ENCODE data around the gene C5orf15. TPM values are rescaled to one million over a fixed set of nuclear protein-coding genes. Genes with fewer than 3 reads are reported as not detected.

C5orf15 gene
- total RNA-seq, 1 donor from 2014 or later, result 63.7 TPM

Other genes starting within 250 kb of the C5orf15 start
- 455 and 459 TPM in 2 replicates for gene VDAC1, start 36.4 kb upstream of the C5orf15 start, total RNA-seq
- gene TCF7, start 146.1 kb upstream of the C5orf15 start, total RNA-seq, result 8.4 and 10.0 TPM in 2 replicates
- 254 and 257 TPM in 2 replicates for gene SKP1, start 208.3 kb upstream of the C5orf15 start, total RNA-seq